Esophagus squamous epithelium (tissue), 5 donors: ENCODE data around the gene FILIP1L. TPM values are rescaled to one million over a fixed set of nuclear protein-coding genes. Genes with fewer than 3 reads are reported as not detected.

Source experiments
- DNase-seq: peaks from one replicate; lab custom pipeline; 2025; lab: John Stamatoyannopoulos, UW
- H3K27ac ChIP-seq, 4 donors: fragments of 200-600 bp; sonication (generic); one replicate each; pipeline ENCODE4 v1.5.1; 2016 to 2019; ENCODE audit warnings: mild to moderate bottlenecking in 1 of 4
- H3K27me3 ChIP-seq, 4 donors: fragments of 200-600 bp; sonication (generic); 1 replicate in 3 of 4; 2 replicates in 1 of 4; pipeline versions ENCODE4 v1.5.1 to v1.6.0; 2017 to 2021; ENCODE audit warnings: antibody characterized with exemption in 1 of 4
- H3K36me3 ChIP-seq, 3 donors: fragments of 200-600 bp; sonication (generic); one replicate each; pipeline ENCODE4 v1.5.1; 2016 to 2019
- H3K4me1 ChIP-seq, 3 donors: fragments of 200-600 bp; sonication (generic); one replicate each; pipeline ENCODE4 v1.5.1; 2017 to 2019
- H3K4me3 ChIP-seq, 4 donors: fragments of 200-600 bp; sonication (generic); 1 replicate in 3 of 4; 2 replicates in 1 of 4; pipeline ENCODE4 v1.5.1; 2016 to 2019; ENCODE audit warnings: mild to moderate bottlenecking in 2 of 4, moderate library complexity in 1 of 4
- H3K9me3 ChIP-seq, 3 donors: fragments of 200-600 bp; sonication (generic); one replicate each; pipeline ENCODE4 v1.5.1; 2016 to 2019
- POLR2A ChIP-seq, 4 donors: fragments of 450-650 bp; IDR thresholded peaks; one replicate each; pipeline ENCODE4 v1.6.1; 2017; ENCODE audit warnings: antibody characterized with exemption in 4 of 4, mild to moderate bottlenecking in 4 of 4, moderate library complexity in 3 of 4
- WGBS, 2 donors: methylation state at CpG; one replicate each; pipeline ENCODE4 v1.1.5; 2018; 5-methylcytosine and 5-hydroxymethylcytosine counted together
- intact Hi-C: fragments of 100-400 bp; cut with DNase I; formaldehyde crosslinking; loops from one replicate; pipeline ENCODE4 v1.15.0; 2022
- total RNA-seq, 4 donors: library from RNA; depleted of rRNA; stranded (reverse); fragments of >200 nt; gene quantifications; one replicate each; pipeline ENCODE4 v1.1.0, GENCODE V29; 2016
- TF ChIP-seq, protein P1 (sequence below), 6 experiments: fragments of 450-650 bp in 4 of 6; fragments of 200-600 bp in 2 of 6; sonication (generic) in 2 of 6; IDR thresholded peaks; one replicate each; pipeline ENCODE4 v1.5.1; 2016 to 2019; ENCODE audit warnings: antibody characterized with exemption in 6 of 6, mild to moderate bottlenecking in 4 of 6, moderate library complexity in 4 of 6
- donor health status: DM: yes; HTN: yes; CAD: no.

Gene FILIP1L
- total RNA-seq, 4 donors from 2014 or later: 2.5 to 23.5 (median 10.7) TPM

DNA sequence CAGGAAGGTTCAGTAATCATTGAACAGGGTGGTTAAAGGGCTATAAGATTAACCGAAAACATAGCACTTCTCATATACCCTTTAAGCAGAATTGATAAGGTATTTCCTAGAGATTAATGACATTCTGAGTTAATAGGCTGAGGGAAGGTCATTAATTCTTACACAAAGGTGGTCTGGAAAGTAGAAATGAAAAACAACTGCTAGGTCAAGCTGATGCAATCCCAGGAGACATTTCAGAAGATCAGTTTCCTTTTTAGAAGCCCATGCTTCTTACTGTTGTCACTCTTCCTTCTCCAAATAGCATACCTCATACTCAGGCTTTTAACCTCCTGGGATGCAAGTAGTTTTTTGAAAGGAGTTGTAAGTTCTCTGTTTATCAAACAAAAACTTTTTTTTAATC is 8.8 kb downstream of the FILIP1L start:
- Histone ChIP-seq H3K27ac (peak overlapping the region in 2 of 4 donors; percentile 10 to 19), H3K9me3 (no peaks in the 10 kb centered on the region), H3K4me3 (no peak overlapping the region), H3K27me3 (no peaks in the 10 kb centered on the region), H3K36me3 (no peaks in the 10 kb centered on the region), H3K4me1 (peaks cover 0 to 49% (median 27%) of the 10 kb centered on the region in 3 donors)
- TF ChIP-seq POLR2A (IDR thresholded peaks at IDR 0.05): no peak
- TF ChIP-seq, protein P1, sequence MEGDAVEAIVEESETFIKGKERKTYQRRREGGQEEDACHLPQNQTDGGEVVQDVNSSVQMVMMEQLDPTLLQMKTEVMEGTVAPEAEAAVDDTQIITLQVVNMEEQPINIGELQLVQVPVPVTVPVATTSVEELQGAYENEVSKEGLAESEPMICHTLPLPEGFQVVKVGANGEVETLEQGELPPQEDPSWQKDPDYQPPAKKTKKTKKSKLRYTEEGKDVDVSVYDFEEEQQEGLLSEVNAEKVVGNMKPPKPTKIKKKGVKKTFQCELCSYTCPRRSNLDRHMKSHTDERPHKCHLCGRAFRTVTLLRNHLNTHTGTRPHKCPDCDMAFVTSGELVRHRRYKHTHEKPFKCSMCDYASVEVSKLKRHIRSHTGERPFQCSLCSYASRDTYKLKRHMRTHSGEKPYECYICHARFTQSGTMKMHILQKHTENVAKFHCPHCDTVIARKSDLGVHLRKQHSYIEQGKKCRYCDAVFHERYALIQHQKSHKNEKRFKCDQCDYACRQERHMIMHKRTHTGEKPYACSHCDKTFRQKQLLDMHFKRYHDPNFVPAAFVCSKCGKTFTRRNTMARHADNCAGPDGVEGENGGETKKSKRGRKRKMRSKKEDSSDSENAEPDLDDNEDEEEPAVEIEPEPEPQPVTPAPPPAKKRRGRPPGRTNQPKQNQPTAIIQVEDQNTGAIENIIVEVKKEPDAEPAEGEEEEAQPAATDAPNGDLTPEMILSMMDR (IDR thresholded peaks at IDR 0.05): no peak
- no peak for DNase-seq
- WGBS, 2 donors: 89 to 93% methylated on average over 1 of the region's 1 CpG
- intact Hi-C loops: no loop called here

- peaks cover 0 to 49% (median 27%) of the 10 kb centered on the region in 3 donors for H3K4me1 ChIP-seq
These were observed 9.4 kb downstream of the FILIP1L start for GRCh38 chr3:100104817-100105413.

GRCh38 chr3:100104442-100104798 is 9.9 kb downstream of the FILIP1L start:
- no peaks in the 10 kb centered on the region for H3K27me3 ChIP-seq
- no peak overlapping the region for H3K4me3 ChIP-seq
- WGBS, 2 donors: 78 to 80% methylated on average over 2 of the region's 2 CpGs
- H3K9me3 ChIP-seq: no peaks in the 10 kb centered on the region
- peak overlapping the region in 1 of 4 donors; percentile 19 for H3K27ac ChIP-seq
- intact Hi-C loops: no loop called here
- DNase-seq: no peak
- H3K36me3 ChIP-seq: no peaks in the 10 kb centered on the region
- peaks cover 0 to 49% (median 27%) of the 10 kb centered on the region in 3 donors for H3K4me1 ChIP-seq
- TF ChIP-seq, protein P1 (IDR thresholded peaks at IDR 0.05): no peak
- no peak for TF ChIP-seq POLR2A (IDR thresholded peaks at IDR 0.05)

More at GRCh38 chr3:100104817-100105413, 9.4 kb downstream of the FILIP1L start:
- no peaks in the 10 kb centered on the region for H3K36me3 ChIP-seq
- no peaks in the 10 kb centered on the region for H3K9me3 ChIP-seq
- peak overlapping the region in 2 of 4 donors; percentile 10 to 19 for H3K27ac ChIP-seq
- H3K27me3 ChIP-seq: no peaks in the 10 kb centered on the region
- DNase-seq: no peak
- intact Hi-C loops: no loop called here
- no peak overlapping the region for H3K4me3 ChIP-seq
- TF ChIP-seq, protein P1 (IDR thresholded peaks at IDR 0.05): no peak
- TF ChIP-seq POLR2A (IDR thresholded peaks at IDR 0.05): no peak

GRCh38 chr3:100103558-100104441 is 10.5 kb downstream of the FILIP1L start:
- no peak for DNase-seq
- intact Hi-C loops: no loop called here
- H3K9me3 ChIP-seq: no peaks in the 10 kb centered on the region
- peak overlapping the region in 2 of 4 donors; percentile 12 to 19 for H3K27ac ChIP-seq
- no peak for TF ChIP-seq POLR2A (IDR thresholded peaks at IDR 0.05)
- TF ChIP-seq, protein P1 (IDR thresholded peaks at IDR 0.05): no peak
- H3K36me3 ChIP-seq: no peaks in the 10 kb centered on the region
- H3K27me3 ChIP-seq: no peaks in the 10 kb centered on the region
- peaks cover 2 to 55% (median 28%) of the 10 kb centered on the region in 3 donors for H3K4me1 ChIP-seq
- no peak overlapping the region for H3K4me3 ChIP-seq
- 73 to 89% methylated on average over 4 of the region's 4 CpGs for WGBS, 2 donors

DNA sequence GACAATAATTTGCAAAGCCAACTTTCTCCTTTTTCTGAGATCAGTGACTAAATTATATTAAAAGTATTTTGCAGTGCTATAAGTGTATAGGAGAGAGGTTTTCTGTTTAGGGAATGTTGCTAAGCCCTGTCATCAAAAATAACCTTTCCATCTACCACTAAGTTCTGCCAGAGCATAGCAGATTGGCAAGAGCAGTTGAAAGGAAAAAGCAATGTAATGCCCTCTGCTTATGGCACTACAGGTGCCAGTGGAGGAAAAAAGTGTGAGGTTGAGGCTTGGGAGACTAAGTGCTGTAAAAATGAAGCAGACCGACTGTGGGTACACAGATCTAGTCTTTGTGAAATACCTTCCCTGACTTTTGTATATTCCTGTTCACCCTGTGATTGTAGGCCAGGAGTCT is 11.5 kb downstream of the FILIP1L start:
- H3K4me3 ChIP-seq: no peak overlapping the region
- H3K9me3 ChIP-seq: no peaks in the 10 kb centered on the region
- intact Hi-C loops: no loop called here
- peaks cover 7 to 57% (median 36%) of the 10 kb centered on the region in 3 donors for H3K4me1 ChIP-seq
- no peak overlapping the region for H3K27ac ChIP-seq
- TF ChIP-seq, protein P1 (IDR thresholded peaks at IDR 0.05): no peak
- TF ChIP-seq POLR2A (IDR thresholded peaks at IDR 0.05): no peak
- no peaks in the 10 kb centered on the region for H3K27me3 ChIP-seq
- WGBS, 2 donors: 90 to 100% methylated on average over 1 of the region's 1 CpG
- no peaks in the 10 kb centered on the region for H3K36me3 ChIP-seq
- DNase-seq: no peak
